Measurements from ENCODE around the gene LSS.

- no peak for TF ChIP-seq POLR2AphosphoS5 (IDR thresholded peaks at IDR 0.05; ENCODE audit: low read depth)
- TF ChIP-seq EZH2 (IDR thresholded peaks at IDR 0.05; ENCODE audit: low read depth, unreplicated experiment), result no peak
- no peak for TF ChIP-seq REST (IDR thresholded peaks at IDR 0.05; ENCODE audit: unreplicated experiment)
- no peak for TF ChIP-seq CTCF (conservative IDR thresholded peaks at IDR 0.05; ENCODE audit: low read depth in 2 of 2)
- TF ChIP-seq JUNB (IDR thresholded peaks at IDR 0.05; ENCODE audit: unreplicated experiment), result no peak
- TF ChIP-seq CREB1 (CRISPR knock-in tag; IDR thresholded peaks at IDR 0.05; ENCODE audit: low read depth), result no peak
- TF ChIP-seq EZH2phosphoT487 (IDR thresholded peaks at IDR 0.05; ENCODE audit: unreplicated experiment), result no peak
- TF ChIP-seq STAT1 (IDR thresholded peaks at IDR 0.05; ENCODE audit: unreplicated experiment), result no peak
- TF ChIP-seq, protein P1, sequence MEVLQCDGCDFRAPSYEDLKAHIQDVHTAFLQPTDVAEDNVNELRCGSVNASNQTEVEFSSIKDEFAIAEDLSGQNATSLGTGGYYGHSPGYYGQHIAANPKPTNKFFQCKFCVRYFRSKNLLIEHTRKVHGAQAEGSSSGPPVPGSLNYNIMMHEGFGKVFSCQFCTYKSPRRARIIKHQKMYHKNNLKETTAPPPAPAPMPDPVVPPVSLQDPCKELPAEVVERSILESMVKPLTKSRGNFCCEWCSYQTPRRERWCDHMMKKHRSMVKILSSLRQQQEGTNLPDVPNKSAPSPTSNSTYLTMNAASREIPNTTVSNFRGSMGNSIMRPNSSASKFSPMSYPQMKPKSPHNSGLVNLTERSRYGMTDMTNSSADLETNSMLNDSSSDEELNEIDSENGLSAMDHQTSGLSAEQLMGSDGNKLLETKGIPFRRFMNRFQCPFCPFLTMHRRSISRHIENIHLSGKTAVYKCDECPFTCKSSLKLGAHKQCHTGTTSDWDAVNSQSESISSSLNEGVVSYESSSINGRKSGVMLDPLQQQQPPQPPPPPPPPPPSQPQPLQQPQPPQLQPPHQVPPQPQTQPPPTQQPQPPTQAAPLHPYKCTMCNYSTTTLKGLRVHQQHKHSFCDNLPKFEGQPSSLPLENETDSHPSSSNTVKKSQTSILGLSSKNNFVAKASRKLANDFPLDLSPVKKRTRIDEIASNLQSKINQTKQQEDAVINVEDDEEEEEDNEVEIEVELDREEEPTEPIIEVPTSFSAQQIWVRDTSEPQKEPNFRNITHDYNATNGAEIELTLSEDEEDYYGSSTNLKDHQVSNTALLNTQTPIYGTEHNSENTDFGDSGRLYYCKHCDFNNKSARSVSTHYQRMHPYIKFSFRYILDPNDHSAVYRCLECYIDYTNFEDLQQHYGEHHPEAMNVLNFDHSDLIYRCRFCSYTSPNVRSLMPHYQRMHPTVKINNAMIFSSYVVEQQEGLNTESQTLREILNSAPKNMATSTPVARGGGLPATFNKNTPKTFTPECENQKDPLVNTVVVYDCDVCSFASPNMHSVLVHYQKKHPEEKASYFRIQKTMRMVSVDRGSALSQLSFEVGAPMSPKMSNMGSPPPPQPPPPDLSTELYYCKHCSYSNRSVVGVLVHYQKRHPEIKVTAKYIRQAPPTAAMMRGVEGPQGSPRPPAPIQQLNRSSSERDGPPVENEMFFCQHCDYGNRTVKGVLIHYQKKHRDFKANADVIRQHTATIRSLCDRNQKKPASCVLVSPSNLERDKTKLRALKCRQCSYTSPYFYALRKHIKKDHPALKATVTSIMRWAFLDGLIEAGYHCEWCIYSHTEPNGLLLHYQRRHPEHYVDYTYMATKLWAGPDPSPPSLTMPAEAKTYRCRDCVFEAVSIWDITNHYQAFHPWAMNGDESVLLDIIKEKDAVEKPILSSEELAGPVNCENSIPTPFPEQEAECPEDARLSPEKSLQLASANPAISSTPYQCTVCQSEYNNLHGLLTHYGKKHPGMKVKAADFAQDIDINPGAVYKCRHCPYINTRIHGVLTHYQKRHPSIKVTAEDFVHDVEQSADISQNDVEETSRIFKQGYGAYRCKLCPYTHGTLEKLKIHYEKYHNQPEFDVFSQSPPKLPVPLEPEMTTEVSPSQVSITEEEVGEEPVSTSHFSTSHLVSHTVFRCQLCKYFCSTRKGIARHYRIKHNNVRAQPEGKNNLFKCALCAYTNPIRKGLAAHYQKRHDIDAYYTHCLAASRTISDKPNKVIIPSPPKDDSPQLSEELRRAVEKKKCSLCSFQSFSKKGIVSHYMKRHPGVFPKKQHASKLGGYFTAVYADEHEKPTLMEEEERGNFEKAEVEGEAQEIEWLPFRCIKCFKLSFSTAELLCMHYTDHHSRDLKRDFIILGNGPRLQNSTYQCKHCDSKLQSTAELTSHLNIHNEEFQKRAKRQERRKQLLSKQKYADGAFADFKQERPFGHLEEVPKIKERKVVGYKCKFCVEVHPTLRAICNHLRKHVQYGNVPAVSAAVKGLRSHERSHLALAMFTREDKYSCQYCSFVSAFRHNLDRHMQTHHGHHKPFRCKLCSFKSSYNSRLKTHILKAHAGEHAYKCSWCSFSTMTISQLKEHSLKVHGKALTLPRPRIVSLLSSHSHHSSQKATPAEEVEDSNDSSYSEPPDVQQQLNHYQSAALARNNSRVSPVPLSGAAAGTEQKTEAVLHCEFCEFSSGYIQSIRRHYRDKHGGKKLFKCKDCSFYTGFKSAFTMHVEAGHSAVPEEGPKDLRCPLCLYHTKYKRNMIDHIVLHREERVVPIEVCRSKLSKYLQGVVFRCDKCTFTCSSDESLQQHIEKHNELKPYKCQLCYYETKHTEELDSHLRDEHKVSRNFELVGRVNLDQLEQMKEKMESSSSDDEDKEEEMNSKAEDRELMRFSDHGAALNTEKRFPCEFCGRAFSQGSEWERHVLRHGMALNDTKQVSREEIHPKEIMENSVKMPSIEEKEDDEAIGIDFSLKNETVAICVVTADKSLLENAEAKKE (CRISPR knock-in tag; IDR thresholded peaks at IDR 0.05), result no peak
These were observed 36.6 kb downstream of the LSS start for GRCh38 chr21:46191686-46192575.
